Superior temporal gyrus (tissue), 1 donor: Measurements from ENCODE around the gene CYYR1.

Experiments used
- DNase-seq: peaks from one replicate; pipeline ENCODE4 v3.0.0-alpha.2; 2016; ENCODE audit errors: extremely low spot score

CYYR1 gene

GRCh38 chr21:26437326-26438009, 135.6 kb downstream of the CYYR1 start:
- no peak for DNase-seq

GRCh38 chr21:26433386-26433785, 139.7 kb downstream of the CYYR1 start:
- no peak for DNase-seq

- no peak for DNase-seq
Measured at GRCh38 chr21:26432410-26432809, 140.7 kb downstream of the CYYR1 start.

- DNase-seq = no peak
Measured at GRCh38 chr21:26425576-26425975, 147.5 kb downstream of the CYYR1 start.

GRCh38 chr21:26423511-26423910, 149.6 kb downstream of the CYYR1 start:
- DNase-seq = no peak

GRCh38 chr21:26422706-26423105, 150.4 kb downstream of the CYYR1 start:
- no peak for DNase-seq

GRCh38 chr21:26422138-26422537, 150.9 kb downstream of the CYYR1 start:
- no peak for DNase-seq

GRCh38 chr21:26421724-26422123, 151.4 kb downstream of the CYYR1 start:
- DNase-seq = no peak
